K562 (cell line): ENCODE data around the gene MAD1L1. TPM values are rescaled to one million over a fixed set of nuclear protein-coding genes. Genes with fewer than 3 reads are reported as not detected.

Experiments
- ATAC-seq: fragments of 200-7000 bp; cut with Tn5 transposase; 3 replicates; pipeline ENCODE4 v1.9.1; 2020; ENCODE audit warnings: moderate library complexity
- BruUV-seq: library from RNA; stranded (reverse); fragments of 400-500 nt; replicated peaks from 2 replicates; lab custom pipeline; 2021; lab: Mats Ljungman, UMichigan
- CTCF ChIA-PET: fragments of 300-600 bp; formaldehyde crosslinking; extraction: SDS; loops from one replicate; lab custom pipeline; 2021; ENCODE audit warnings: low intra/inter-chr PET ratio; lab: Yijun Ruan, JAX
- POLR2A ChIA-PET: fragments of 300-600, 350-650 bp; sonication (Branson Sonifier 250); formaldehyde crosslinking; extraction: SDS; loops from one replicate; lab custom pipeline; 2021; ENCODE audit warnings: antibody characterized with exemption, inconsistent platforms; lab: Yijun Ruan, JAX
- DNase-seq, 4 experiments: peaks; one replicate each; pipeline versions ENCODE4 v3.0.0 to v3.0.0-alpha.2; 2011 to 2018; ENCODE audit warnings: low spot score in 3 of 4, mixed read lengths in 3 of 4; ENCODE audit errors: extremely low read depth in 1 of 4
- FAIRE-seq: peaks from 2 replicates; lab custom pipeline; 2011; peaks lifted over from hg19 to GRCh38; lab: Jason Lieb, UNC
- H2AFZ ChIP-seq: 2 replicates; pipeline ENCODE4 v1.6.0; 2011; ENCODE audit warnings: low read depth, low read length, control low read depth, inconsistent platforms
- H3K27ac ChIP-seq: fragments of 200-600 bp; 3 replicates; pipeline ENCODE4 v1.8.0; 2011; ENCODE audit warnings: low read depth, mild to moderate bottlenecking, control low read depth, inconsistent platforms, low read length, moderate library complexity, mixed read lengths; ENCODE audit errors: extremely low read depth
- H3K27me3 ChIP-seq, 2 experiments: fragments of 300-600 bp in 1 of 2; 2 replicates in 1 of 2; 3 replicates in 1 of 2; pipeline versions ENCODE4 v1.6.0 to v1.8.0; 2011; ENCODE audit warnings: inconsistent platforms in 2 of 2, low read length in 2 of 2, mild to moderate bottlenecking in 1 of 2, mixed read lengths in 1 of 2, moderate library complexity in 1 of 2; ENCODE audit not compliant: control insufficient read depth in 2 of 2, insufficient read depth in 2 of 2
- H3K36me3 ChIP-seq: fragments of 300-600 bp; 3 replicates; pipeline ENCODE4 v1.8.0; 2011; ENCODE audit warnings: mild to moderate bottlenecking, low read length, inconsistent platforms; ENCODE audit not compliant: control insufficient read depth, insufficient read depth
- H3K4me1 ChIP-seq, 2 experiments: fragments of 200-600 bp in 1 of 2; replicated peaks in 1 of 2; 2 replicates in 1 of 2; 3 replicates in 1 of 2; pipeline versions ENCODE4 v1.5.1 to v1.8.0; 2011; ENCODE audit warnings: inconsistent platforms in 2 of 2, low read length in 2 of 2, mild to moderate bottlenecking in 1 of 2, mixed read lengths in 1 of 2, moderate library complexity in 1 of 2; ENCODE audit not compliant: control insufficient read depth in 2 of 2, insufficient read depth in 2 of 2
- H3K4me2 ChIP-seq: 2 replicates; pipeline ENCODE4 v1.6.1; 2011; ENCODE audit warnings: low read length, control low read depth, inconsistent platforms, mixed read lengths; ENCODE audit not compliant: insufficient read depth
- H3K4me3 ChIP-seq: fragments of 200-600 bp; sonication (generic), shearing (Covaris generic); 2 replicates; pipeline ENCODE4 v1.5.1; 2016; ENCODE audit warnings: control low read depth, inconsistent platforms
- H3K79me2 ChIP-seq: fragments of 200-600 bp; 3 replicates; pipeline ENCODE4 v1.8.0; 2011; ENCODE audit warnings: low read length, inconsistent platforms; ENCODE audit not compliant: control insufficient read depth, insufficient read depth
- H3K9ac ChIP-seq, 2 experiments: 2 replicates each; pipeline versions ENCODE4 v1.6.0 to v1.6.1; 2011; ENCODE audit warnings: low read depth in 2 of 2, low read length in 2 of 2, control low read depth in 1 of 2, inconsistent platforms in 1 of 2, mild to moderate bottlenecking in 1 of 2, mixed read lengths in 1 of 2; ENCODE audit not compliant: insufficient read depth in 1 of 2
- H3K9me1 ChIP-seq: one replicate; pipeline ENCODE4 v1.6.0; 2011; ENCODE audit warnings: inconsistent platforms, mild to moderate bottlenecking, low read length, moderate library complexity; ENCODE audit not compliant: control insufficient read depth, insufficient read depth
- H3K9me3 ChIP-seq: replicated peaks from 2 replicates; pipeline ENCODE4 v1.5.1; 2011; ENCODE audit warnings: low read depth, low read length, inconsistent platforms; ENCODE audit not compliant: control insufficient read depth, insufficient read depth
- H4K20me1 ChIP-seq: replicated peaks from 2 replicates; pipeline ENCODE4 v1.6.1; 2011; ENCODE audit warnings: low read length, inconsistent platforms, mixed read lengths; ENCODE audit not compliant: control insufficient read depth, insufficient read depth
- CHCHD3 ChIP-seq: fragments of 250-450 bp; sonication (Bioruptor Pico); IDR thresholded peaks from 2 replicates; pipeline ENCODE4 v2.1.2; 2022; ENCODE audit warnings: mild to moderate bottlenecking
- DIDO1 ChIP-seq: fragments of 450-650 bp; IDR thresholded peaks from 2 replicates; pipeline ENCODE4 v1.6.1; 2016; ENCODE audit warnings: low read depth, missing biosample characterization, missing genetic modification characterization
- FOXK1 ChIP-seq: sonication (generic); formaldehyde crosslinking; IDR thresholded peaks from 2 replicates; pipeline ENCODE4 v1.8.0; 2022; ENCODE audit warnings: missing genetic modification reagents, mild to moderate bottlenecking, borderline replicate concordance
- HMGN3 ChIP-seq: IDR thresholded peaks from 2 replicates; pipeline ENCODE4 v1.6.1; 2011; ENCODE audit warnings: borderline replicate concordance, low read depth, mild to moderate bottlenecking, mixed read lengths, low read length; ENCODE audit not compliant: insufficient read length; ENCODE audit errors: extremely low read depth
- HNRNPH1 ChIP-seq: fragments of 200-400 bp; formaldehyde crosslinking; optimal IDR thresholded peaks from 2 replicates; pipeline ENCODE3; 2017; ENCODE audit warnings: low read depth, mild to moderate bottlenecking, low read length, moderate library complexity
- MAFK ChIP-seq: IDR thresholded peaks from 2 replicates; pipeline ENCODE4 v1.6.1; 2011; ENCODE audit warnings: low read length, improper control_type of control experiment
- MXI1 ChIP-seq: IDR thresholded peaks from 2 replicates; pipeline ENCODE4 v1.6.1; 2011; ENCODE audit warnings: low read depth, mild to moderate bottlenecking, improper control_type of control experiment, low read length
- NFIC ChIP-seq: fragments of 450-650 bp; IDR thresholded peaks from 2 replicates; pipeline ENCODE4 v1.6.1; 2017; ENCODE audit warnings: mild to moderate bottlenecking, inconsistent platforms
- PML ChIP-seq: IDR thresholded peaks from 2 replicates; pipeline ENCODE4 v1.6.1; 2012; ENCODE audit warnings: low read length, inconsistent platforms
- THRAP3 ChIP-seq: fragments of 450-650 bp; IDR thresholded peaks from 2 replicates; pipeline ENCODE4 v1.6.1; 2016; ENCODE audit warnings: mild to moderate bottlenecking, inconsistent platforms, borderline replicate concordance
- TRIM24 ChIP-seq, 2 experiments: fragments of 450-650 bp; IDR thresholded peaks; 2 replicates each; pipeline ENCODE4 v1.6.1; 2016
- ZKSCAN1 ChIP-seq: fragments of 150-350 bp; IDR thresholded peaks from 2 replicates; pipeline ENCODE4 v1.6.1; 2016; ENCODE audit warnings: low read depth, low read length
- ZKSCAN8 ChIP-seq: fragments of 200-800 bp; sonication (Bioruptor generic); IDR thresholded peaks from 2 replicates; pipeline ENCODE4 v1.6.1; 2016; ENCODE audit warnings: missing genetic modification characterization, missing compliant biosample characterization
- ZNF589 ChIP-seq: fragments of 200-800 bp; sonication (Bioruptor generic); IDR thresholded peaks from 2 replicates; pipeline ENCODE4 v1.6.1; 2016; ENCODE audit warnings: low read depth, missing genetic modification characterization, missing compliant biosample characterization
- ZNF79 ChIP-seq: fragments of 250-450 bp; sonication (Bioruptor Pico); IDR thresholded peaks from 2 replicates; pipeline ENCODE4 v1.4.0; 2020; ENCODE audit warnings: low read depth, mild to moderate bottlenecking, moderate library complexity
- whole genome bisulfite sequencing: fragments of 100-300 bp; shearing (Covaris generic); methylation state at CpG from one replicate; pipeline ENCODE4 v1.1.6; 2016; ENCODE audit warnings: low coverage, mixed read lengths; ENCODE audit not compliant: insufficient coverage; ENCODE audit errors: missing lambda C conversion rate; 5-methylcytosine and 5-hydroxymethylcytosine counted together
- in situ Hi-C: fragments of 300-500 bp; cut with MboI; formaldehyde crosslinking; loops from 4 replicates; pipeline ENCODE4 v1.15.0; 2018; ENCODE audit warnings: inconsistent platforms, mixed read lengths
- intact Hi-C: fragments of 100-400 bp; cut with micrococcal nuclease; formaldehyde crosslinking; loops from 2 replicates; pipeline ENCODE4 v1.14.2; 2022
- polyA plus RNA-seq, 8 experiments: library from polyadenylated mRNA; depleted of rRNA in 4 of 8; stranded (reverse) in 5 of 8; unstranded in 3 of 8; fragments of >200 nt; fragmentation: Nextera tagmentation in 2 of 8; fragmentation: Illumina TruSeq in 1 of 8; extraction: Ambion mirVana in 2 of 8; extraction: Trizol in 1 of 8; gene quantifications; 2 replicates each; pipeline versions ENCODE4 v1.2.1 to v1.2.3, GENCODE V29; 2011 to 2014; ENCODE audit warnings: inconsistent platforms in 1 of 8, missing spikeins in 1 of 8
- total RNA-seq, 7 experiments: library from RNA; depleted of rRNA in 6 of 7; stranded (reverse); fragments of >200 nt in 6 of 7; fragmentation: Illumina TruSeq in 2 of 7; extraction: Trizol in 2 of 7; gene quantifications; 2 replicates each; pipeline versions ENCODE4 v1.2.1 to v1.2.3, GENCODE V29; 2011 to 2021; ENCODE audit warnings: low replicate concordance in 1 of 7
- TF ChIP-seq, protein P1 (sequence below): sonication (generic); formaldehyde crosslinking; IDR thresholded peaks from 2 replicates; pipeline ENCODE4 v1.8.1; 2023; ENCODE audit warnings: mild to moderate bottlenecking, missing genetic modification reagents
- TF ChIP-seq, protein P2 (sequence below): sonication (generic); formaldehyde crosslinking; IDR thresholded peaks from 2 replicates; pipeline ENCODE4 v1.8.0; 2022; ENCODE audit warnings: mild to moderate bottlenecking, missing genetic modification reagents
- TF ChIP-seq, protein P3 (sequence below): fragments of 250-450 bp; sonication (Bioruptor Pico); IDR thresholded peaks from 2 replicates; pipeline ENCODE4 v1.8.0; 2022; ENCODE audit warnings: inconsistent platforms, mild to moderate bottlenecking, moderate library complexity, borderline replicate concordance

The MAD1L1 gene
- total and polyA plus RNA-seq, 9 of the 15 experiments (the other 6 are each of a cell fraction or from before 2014, with no cell fraction given), result 1.7 to 89.7 (median 18.0) TPM

DNA sequence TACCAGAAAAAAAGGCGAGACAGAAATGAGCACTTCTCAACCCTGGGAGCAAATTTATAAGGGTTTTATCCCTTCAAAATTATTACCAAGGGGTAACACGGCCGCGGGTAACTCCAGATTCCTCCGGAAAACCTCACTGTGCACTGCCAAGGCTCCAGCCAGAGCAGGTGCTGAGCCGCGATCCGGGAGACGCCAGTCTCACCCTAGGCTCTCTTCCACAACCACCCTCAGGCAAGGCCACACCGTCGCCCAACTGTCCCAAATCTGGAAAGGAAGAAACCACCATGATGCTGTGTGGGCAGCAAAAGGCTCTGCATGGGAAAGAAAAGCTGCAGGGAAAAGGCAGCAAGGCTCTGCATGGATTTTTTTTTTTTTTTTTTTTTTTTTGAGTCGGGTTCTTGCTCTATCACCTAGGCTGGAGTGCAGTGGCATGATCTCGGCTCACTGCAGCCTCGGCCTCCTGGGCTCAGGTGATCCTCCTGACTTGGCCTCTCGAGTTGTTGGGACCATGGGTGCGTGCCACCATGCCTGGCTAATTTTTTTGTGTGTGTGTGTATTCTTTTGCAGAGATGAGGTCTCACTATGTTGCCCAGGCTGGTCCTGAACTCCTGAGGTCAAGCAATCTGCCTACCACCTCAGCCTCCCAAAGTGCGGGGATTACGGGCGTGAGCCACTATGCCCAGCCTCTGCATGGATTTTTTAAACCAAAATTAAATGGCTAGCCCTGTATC is 39.0 kb downstream of the MAD1L1 start:
- POLR2A ChIA-PET, result no interaction called here
- Histone ChIP-seq H3K79me2 (no peaks in the 10 kb centered on the region), H2AFZ (no peak overlapping the region), H3K9me1 (no peaks in the 10 kb centered on the region), H3K9me3 (no peaks in the 10 kb centered on the region), H3K9ac (no peak overlapping the region), H3K36me3 (peaks cover 41% of the 10 kb centered on the region; the same call in 2 of the 3 replicates), H3K27ac (no peak overlapping the region), H3K4me2 (no peak overlapping the region), H4K20me1 (0 out of 2 replicates have a peak, but pooled peaks cover 3% of the 10 kb centered on the region), H3K27me3 (no peaks in the 10 kb centered on the region), H3K4me3 (no peak overlapping the region), H3K4me1 (peaks cover 0 to 14% of the 10 kb centered on the region in 2 experiments; a peak in 2 of 5 replicates)
- in situ Hi-C loops, result no loop called here
- DNase-seq (no peak), ATAC-seq (no peak), FAIRE-seq (no peak)
- intact Hi-C loops, result no loop called here
- WGBS, result 99% methylated on average over 17 of the region's 19 CpGs
- TF ChIP-seq, protein P1, sequence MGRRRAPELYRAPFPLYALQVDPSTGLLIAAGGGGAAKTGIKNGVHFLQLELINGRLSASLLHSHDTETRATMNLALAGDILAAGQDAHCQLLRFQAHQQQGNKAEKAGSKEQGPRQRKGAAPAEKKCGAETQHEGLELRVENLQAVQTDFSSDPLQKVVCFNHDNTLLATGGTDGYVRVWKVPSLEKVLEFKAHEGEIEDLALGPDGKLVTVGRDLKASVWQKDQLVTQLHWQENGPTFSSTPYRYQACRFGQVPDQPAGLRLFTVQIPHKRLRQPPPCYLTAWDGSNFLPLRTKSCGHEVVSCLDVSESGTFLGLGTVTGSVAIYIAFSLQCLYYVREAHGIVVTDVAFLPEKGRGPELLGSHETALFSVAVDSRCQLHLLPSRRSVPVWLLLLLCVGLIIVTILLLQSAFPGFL, result no peak
- TF ChIP-seq ZKSCAN8 (CRISPR knock-in tag), result no peak
- no peak for TF ChIP-seq ZNF79 (CRISPR knock-in tag)
- TF ChIP-seq NFIC, result no peak
- no peak for TF ChIP-seq MXI1
- TF ChIP-seq THRAP3, result no peak
- no peak for TF ChIP-seq CHCHD3 (CRISPR knock-in tag)
- no peak for TF ChIP-seq TRIM24 (IDR thresholded peaks at IDR 0.05)
- TF ChIP-seq, protein P2, sequence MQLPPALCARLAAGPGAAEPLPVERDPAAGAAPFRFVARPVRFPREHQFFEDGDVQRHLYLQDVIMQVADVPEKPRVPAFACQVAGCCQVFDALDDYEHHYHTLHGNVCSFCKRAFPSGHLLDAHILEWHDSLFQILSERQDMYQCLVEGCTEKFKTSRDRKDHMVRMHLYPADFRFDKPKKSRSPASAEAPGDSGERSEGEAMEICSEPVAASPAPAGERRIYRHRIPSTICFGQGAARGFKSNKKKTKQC, result no peak
- no peak for TF ChIP-seq FOXK1
- no peak for TF ChIP-seq ZNF589 (CRISPR knock-in tag)
- no peak for TF ChIP-seq PML
- TF ChIP-seq, protein P3, sequence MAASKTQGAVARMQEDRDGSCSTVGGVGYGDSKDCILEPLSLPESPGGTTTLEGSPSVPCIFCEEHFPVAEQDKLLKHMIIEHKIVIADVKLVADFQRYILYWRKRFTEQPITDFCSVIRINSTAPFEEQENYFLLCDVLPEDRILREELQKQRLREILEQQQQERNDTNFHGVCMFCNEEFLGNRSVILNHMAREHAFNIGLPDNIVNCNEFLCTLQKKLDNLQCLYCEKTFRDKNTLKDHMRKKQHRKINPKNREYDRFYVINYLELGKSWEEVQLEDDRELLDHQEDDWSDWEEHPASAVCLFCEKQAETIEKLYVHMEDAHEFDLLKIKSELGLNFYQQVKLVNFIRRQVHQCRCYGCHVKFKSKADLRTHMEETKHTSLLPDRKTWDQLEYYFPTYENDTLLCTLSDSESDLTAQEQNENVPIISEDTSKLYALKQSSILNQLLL (CRISPR knock-in tag), result no peak
- no peak for TF ChIP-seq DIDO1 (tag)
- no peak for TF ChIP-seq ZKSCAN1
- TF ChIP-seq MAFK, result no peak
- TF ChIP-seq HNRNPH1, result no peak
- TF ChIP-seq HMGN3, result no peak
- no TSS peak for BruUV-seq
- CTCF ChIA-PET, result no interaction called here
